CD14-positive monocyte (primary cell): ENCODE measurements around the gene NID1. TPM values are rescaled to one million over a fixed set of nuclear protein-coding genes. Genes with fewer than 3 reads are reported as not detected.
A peak's percentile ranks its signal among the peaks of the same experiment; 100 is the strongest.

Experiments used
- DNase-seq, 3 donors: peaks; one replicate each; pipeline ENCODE4 v3.0.0-alpha.2; 2011 to 2022
- H2AFZ ChIP-seq: 2 replicates; pipeline ENCODE4 v1.6.0; 2012; ENCODE audit warnings: mild to moderate bottlenecking, low read depth, low read length, inconsistent platforms; ENCODE audit not compliant: insufficient read depth, poor library complexity, severe bottlenecking
- H3K27ac ChIP-seq, 2 donors: 1 replicate in 1 of 2; 2 replicates in 1 of 2; pipeline ENCODE4 v1.5.1; 2012 to 2013; ENCODE audit warnings: low read length in 2 of 2, control low read depth in 1 of 2, inconsistent platforms in 1 of 2, low read depth in 1 of 2, mild to moderate bottlenecking in 1 of 2
- H3K27me3 ChIP-seq, 2 donors: one replicate each; pipeline versions ENCODE4 v1.6.0 to v1.6.1; 2011 to 2013; ENCODE audit warnings: low read length in 2 of 2; ENCODE audit not compliant: control insufficient read depth in 2 of 2, insufficient read depth in 2 of 2
- H3K36me3 ChIP-seq, 2 donors: replicated peaks in 1 of 2; 1 replicate in 1 of 2; 2 replicates in 1 of 2; pipeline versions ENCODE4 v1.5.1 to v1.6.1; 2012 to 2013; ENCODE audit warnings: low read length in 2 of 2, control low read depth in 1 of 2, inconsistent platforms in 1 of 2, mild to moderate bottlenecking in 1 of 2; ENCODE audit not compliant: insufficient read depth in 2 of 2, control insufficient read depth in 1 of 2
- H3K4me1 ChIP-seq, 2 donors: 1 replicate in 1 of 2; 2 replicates in 1 of 2; pipeline versions ENCODE4 v1.5.1 to v1.6.1; 2012 to 2013; ENCODE audit warnings: low read length in 2 of 2, control low read depth in 1 of 2, inconsistent platforms in 1 of 2, mild to moderate bottlenecking in 1 of 2, moderate library complexity in 1 of 2; ENCODE audit not compliant: insufficient read depth in 2 of 2, control insufficient read depth in 1 of 2
- H3K4me2 ChIP-seq: replicated peaks from 2 replicates; pipeline ENCODE3; 2012; ENCODE audit warnings: low read length, moderate library complexity, mild to moderate bottlenecking; ENCODE audit not compliant: poor library complexity, severe bottlenecking; ENCODE audit errors: extremely low read depth
- H3K4me3 ChIP-seq, 3 experiments: fragments of 200-600 bp in 1 of 3; sonication (generic) in 1 of 3; replicated peaks in 1 of 3; 1 replicate in 2 of 3; 2 replicates in 1 of 3; pipeline ENCODE4 v1.5.1; 2011 to 2013; ENCODE audit warnings: low read length in 3 of 3, mild to moderate bottlenecking in 3 of 3, control low read depth in 2 of 3, low read depth in 2 of 3, inconsistent platforms in 1 of 3, moderate library complexity in 1 of 3
- H3K79me2 ChIP-seq: 2 replicates; pipeline ENCODE4 v1.6.0; 2012; ENCODE audit warnings: mild to moderate bottlenecking, control low read depth, inconsistent platforms, low read length, moderate library complexity; ENCODE audit not compliant: insufficient read depth
- H3K9ac ChIP-seq: 2 replicates; pipeline ENCODE4 v1.6.0; 2017; ENCODE audit warnings: low read length, mild to moderate bottlenecking; ENCODE audit not compliant: insufficient read depth, poor library complexity, severe bottlenecking
- H3K9me3 ChIP-seq, 2 donors: replicated peaks in 1 of 2; 1 replicate in 1 of 2; 2 replicates in 1 of 2; pipeline versions ENCODE4 v1.5.1 to v1.6.1; 2012 to 2013; ENCODE audit warnings: low read length in 2 of 2, control low read depth in 1 of 2; ENCODE audit not compliant: control insufficient read depth in 1 of 2, insufficient read depth in 1 of 2
- H4K20me1 ChIP-seq: 2 replicates; pipeline ENCODE4 v1.6.0; 2012; ENCODE audit warnings: mild to moderate bottlenecking, low read length, control low read depth, moderate library complexity; ENCODE audit not compliant: insufficient read depth
- H3K27ac Mint-ChIP-seq, 7 donors: one replicate each; pipeline ENCODE4 v1.8.0; 2020; ENCODE audit warnings: mild to moderate bottlenecking in 7 of 7, mixed read lengths in 7 of 7, moderate library complexity in 6 of 7, inconsistent platforms in 2 of 7
- H3K27me3 Mint-ChIP-seq, 3 donors: one replicate each; pipeline ENCODE4 v1.8.0; 2021 to 2022; ENCODE audit warnings: low read depth in 3 of 3, mild to moderate bottlenecking in 3 of 3, mixed read lengths in 3 of 3, moderate library complexity in 3 of 3, inconsistent platforms in 1 of 3
- H3K36me3 Mint-ChIP-seq, 2 donors: one replicate each; pipeline ENCODE4 v1.8.0; 2020; ENCODE audit warnings: mixed read lengths in 2 of 2, inconsistent platforms in 1 of 2, mild to moderate bottlenecking in 1 of 2
- H3K4me1 Mint-ChIP-seq: one replicate; pipeline ENCODE4 v1.8.0; 2020; ENCODE audit warnings: mild to moderate bottlenecking, mixed read lengths
- H3K4me3 Mint-ChIP-seq, 2 donors: one replicate each; pipeline ENCODE4 v1.8.0; 2020; ENCODE audit warnings: mild to moderate bottlenecking in 2 of 2, mixed read lengths in 2 of 2, moderate library complexity in 1 of 2
- H3K9me3 Mint-ChIP-seq, 7 donors: one replicate each; pipeline ENCODE4 v1.8.0; 2020 to 2022; ENCODE audit warnings: mixed read lengths in 7 of 7, mild to moderate bottlenecking in 6 of 7, moderate library complexity in 6 of 7, inconsistent platforms in 2 of 7
- WGBS: methylation state at CpG from one replicate; pipeline ENCODE4 v1.1.5; 2013; ENCODE audit warnings: missing lambda C conversion rate; ENCODE audit not compliant: insufficient coverage; 5-methylcytosine and 5-hydroxymethylcytosine counted together
- intact Hi-C, 2 donors: fragments of 100-400 bp; cut with micrococcal nuclease; formaldehyde crosslinking; loops; one replicate each; pipeline versions ENCODE4 v1.15.0 to v1.15.1; 2023
- polyA plus RNA-seq, 3 donors: library from polyadenylated mRNA; depleted of rRNA in 1 of 3; unstranded in 2 of 3; stranded (reverse) in 1 of 3; fragments of 300-500 nt in 2 of 3; fragments of >200 nt in 1 of 3; fragmentation: Illumina TruSeq in 2 of 3; gene quantifications; 1 replicate in 2 of 3; 2 replicates in 1 of 3; pipeline ENCODE4 v1.2.3, GENCODE V29; 2012 to 2021
- TF ChIP-seq, protein P1 (sequence below): fragments of 200-600 bp; IDR thresholded peaks from one replicate; pipeline ENCODE4 v1.8.0; 2022; ENCODE audit warnings: antibody characterized with exemption, mild to moderate bottlenecking

The NID1 gene
- polyA plus RNA-seq, 3 donors = 6.8 to 19.7 (median 14.4) TPM

DNA sequence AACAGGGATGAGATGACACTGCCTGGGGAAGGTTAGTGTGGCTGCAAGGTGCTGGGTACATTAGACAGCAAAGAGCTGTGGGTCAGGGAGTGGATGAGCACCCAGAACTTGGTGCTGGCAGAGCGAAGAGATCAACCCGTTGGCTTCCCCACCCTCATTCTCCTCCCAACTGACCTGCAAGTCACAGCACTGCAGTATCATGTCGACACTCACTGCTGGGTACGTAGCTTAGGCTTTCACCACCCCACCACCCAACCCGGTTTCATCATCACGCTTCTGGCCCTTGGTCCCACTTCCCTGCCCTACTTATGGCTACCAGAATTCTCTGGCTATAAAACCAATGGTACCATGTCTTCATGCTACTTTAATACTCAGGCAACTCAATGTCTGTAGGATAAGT lies 124.6 kb downstream of the NID1 start:
- H4K20me1 ChIP-seq = no peaks in the 10 kb centered on the region
- intact Hi-C loops = loop anchor here in 1 of 2 donors (5.0 kb wide), 1 partner anchor 73 kb away; the partner anchor contains the start of gene LYST
- Mint-ChIP-seq H3K27ac (peak overlapping the region; percentile 97 to 100 (median 99)), H3K27me3 (peaks cover 0 to 4% (median 0%) of the 10 kb centered on the region in 3 donors), H3K36me3 (peaks cover 4 to 7% of the 10 kb centered on the region in 2 donors), H3K4me3 (peak overlapping the region in 1 of 2 donors; percentile 60), H3K4me1 (peaks cover 91% of the 10 kb centered on the region), H3K9me3 (peaks cover 0 to 3% (median 0%) of the 10 kb centered on the region in 7 donors)
- no peaks in the 10 kb centered on the region for H3K36me3 ChIP-seq
- no peak overlapping the region for H3K4me3 ChIP-seq
- no peak overlapping the region for H2AFZ ChIP-seq
- H3K27ac ChIP-seq = peak overlapping the region; percentile 95 to 100
- 2% methylated on average over 6 of the region's 6 CpGs for WGBS
- H3K9ac ChIP-seq = peak overlapping the region; percentile 38
- no peak overlapping the region for H3K4me2 ChIP-seq
- H3K9me3 ChIP-seq = no peaks in the 10 kb centered on the region
- TF ChIP-seq, protein P1, sequence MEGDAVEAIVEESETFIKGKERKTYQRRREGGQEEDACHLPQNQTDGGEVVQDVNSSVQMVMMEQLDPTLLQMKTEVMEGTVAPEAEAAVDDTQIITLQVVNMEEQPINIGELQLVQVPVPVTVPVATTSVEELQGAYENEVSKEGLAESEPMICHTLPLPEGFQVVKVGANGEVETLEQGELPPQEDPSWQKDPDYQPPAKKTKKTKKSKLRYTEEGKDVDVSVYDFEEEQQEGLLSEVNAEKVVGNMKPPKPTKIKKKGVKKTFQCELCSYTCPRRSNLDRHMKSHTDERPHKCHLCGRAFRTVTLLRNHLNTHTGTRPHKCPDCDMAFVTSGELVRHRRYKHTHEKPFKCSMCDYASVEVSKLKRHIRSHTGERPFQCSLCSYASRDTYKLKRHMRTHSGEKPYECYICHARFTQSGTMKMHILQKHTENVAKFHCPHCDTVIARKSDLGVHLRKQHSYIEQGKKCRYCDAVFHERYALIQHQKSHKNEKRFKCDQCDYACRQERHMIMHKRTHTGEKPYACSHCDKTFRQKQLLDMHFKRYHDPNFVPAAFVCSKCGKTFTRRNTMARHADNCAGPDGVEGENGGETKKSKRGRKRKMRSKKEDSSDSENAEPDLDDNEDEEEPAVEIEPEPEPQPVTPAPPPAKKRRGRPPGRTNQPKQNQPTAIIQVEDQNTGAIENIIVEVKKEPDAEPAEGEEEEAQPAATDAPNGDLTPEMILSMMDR = no peak
- DNase-seq = peak; percentile 91 to 94 (median 92)
- H3K4me1 ChIP-seq = peaks cover 97 to 100% of the 10 kb centered on the region in 2 donors
- peaks cover 56% of the 10 kb centered on the region for H3K79me2 ChIP-seq
- H3K27me3 ChIP-seq = no peaks in the 10 kb centered on the region

DNA sequence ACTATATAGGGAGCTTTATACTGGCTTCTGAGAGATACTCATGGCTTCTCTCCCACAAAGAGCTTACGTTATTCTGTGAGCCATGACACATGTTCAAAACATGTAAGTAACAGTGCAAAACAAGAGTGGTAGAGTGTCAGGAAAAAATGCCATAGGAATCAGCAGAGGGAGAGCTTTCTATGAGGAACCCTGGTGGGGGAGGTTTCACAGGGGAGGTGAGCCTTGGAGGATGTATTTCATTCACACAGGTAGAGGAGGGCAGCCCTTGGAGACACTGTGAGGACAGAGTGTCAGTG lies 125.5 kb downstream of the NID1 start:
- Mint-ChIP-seq H3K27ac (peak overlapping the region; percentile 97 to 100 (median 99)), H3K27me3 (peaks cover 0 to 4% (median 0%) of the 10 kb centered on the region in 3 donors), H3K4me3 (peak overlapping the region; percentile 31 to 44), H3K9me3 (peaks cover 0 to 3% (median 0%) of the 10 kb centered on the region in 7 donors), H3K4me1 (peaks cover 92% of the 10 kb centered on the region), H3K36me3 (peaks cover 4 to 7% of the 10 kb centered on the region in 2 donors)
- H3K27ac ChIP-seq = peak overlapping the region; percentile 95 to 100
- intact Hi-C loops = loop anchor here (2.0 to 5.0 kb wide), 2 partner anchors 21 to 37 kb away; no protein-coding TSS in a partner anchor
- no peak for DNase-seq
- TF ChIP-seq, protein P1 = no peak
- peak overlapping the region; percentile 38 for H3K9ac ChIP-seq
- H4K20me1 ChIP-seq = no peaks in the 10 kb centered on the region
- no CpG with 5 or more reads among the region's 1 CpG for WGBS
- peak overlapping the region in 1 of 3 experiments; percentile 47 for H3K4me3 ChIP-seq
- H3K27me3 ChIP-seq = no peaks in the 10 kb centered on the region
- H3K36me3 ChIP-seq = no peaks in the 10 kb centered on the region
- H3K9me3 ChIP-seq = no peaks in the 10 kb centered on the region
- H3K79me2 ChIP-seq = peaks cover 48% of the 10 kb centered on the region
- peaks cover 97 to 100% of the 10 kb centered on the region in 2 donors for H3K4me1 ChIP-seq
- H2AFZ ChIP-seq = no peak overlapping the region
- peak overlapping the region; percentile 66 for H3K4me2 ChIP-seq
